Large intestine (tissue), 3 donors: ENCODE measurements around the gene CD300LF. TPM values are rescaled to one million over a fixed set of nuclear protein-coding genes. Genes with fewer than 3 reads are reported as not detected.

ENCODE experiments used
- DNase-seq, 2 donors: peaks; one replicate each; pipeline versions ENCODE4 v3.0.0 to v3.0.0-alpha.2; 2013
- H3K27ac ChIP-seq: one replicate; pipeline ENCODE4 v1.5.1; 2013; ENCODE audit warnings: low read length
- H3K27me3 ChIP-seq: 2 replicates; pipeline ENCODE4 v1.6.1; 2013; ENCODE audit warnings: low read length; ENCODE audit not compliant: control insufficient read depth, insufficient read depth
- H3K36me3 ChIP-seq: 2 replicates; pipeline ENCODE4 v1.6.1; 2013; ENCODE audit warnings: low read length; ENCODE audit not compliant: control insufficient read depth, insufficient read depth
- H3K4me1 ChIP-seq: one replicate; pipeline ENCODE4 v1.6.1; 2013; ENCODE audit warnings: low read length; ENCODE audit not compliant: control insufficient read depth, insufficient read depth
- H3K4me3 ChIP-seq: one replicate; pipeline ENCODE4 v1.5.1; 2013; ENCODE audit warnings: low read length
- H3K9me3 ChIP-seq: one replicate; pipeline ENCODE4 v1.6.1; 2013; ENCODE audit warnings: mild to moderate bottlenecking, low read depth, low read length, moderate library complexity; ENCODE audit not compliant: control insufficient read depth
- WGBS: methylation state at CpG from one replicate; pipeline ENCODE4 v1.1.5; 2013; ENCODE audit warnings: low lambda C conversion rate; ENCODE audit not compliant: insufficient coverage; 5-methylcytosine and 5-hydroxymethylcytosine counted together
- polyA plus RNA-seq: library from polyadenylated mRNA; unstranded; fragments of 120-200 nt; gene quantifications from one replicate; pipeline ENCODE4 v1.2.1, GENCODE V29; 2013

The CD300LF gene
- polyA plus RNA-seq, 1 donor = 2.2 TPM

- no peaks in the 10 kb centered on the region for H3K36me3 ChIP-seq
- no peaks in the 10 kb centered on the region for H3K4me1 ChIP-seq
- no peaks in the 10 kb centered on the region for H3K9me3 ChIP-seq
- no CpG with 5 or more reads among the region's 12 CpGs for WGBS
- H3K4me3 ChIP-seq = no peak overlapping the region
- no peak overlapping the region for H3K27ac ChIP-seq
- no peak for DNase-seq
- peaks cover 2% of the 10 kb centered on the region for H3K27me3 ChIP-seq
Measured at GRCh38 chr17:74713171-74713755, 540 bp upstream of the CD300LF start.

- WGBS = 63% methylated on average over 1 of the region's 7 CpGs
- no peak for DNase-seq
- Histone ChIP-seq H3K4me3 (peak overlapping the region; percentile 25), H3K36me3 (no peaks in the 10 kb centered on the region), H3K4me1 (no peaks in the 10 kb centered on the region), H3K9me3 (no peaks in the 10 kb centered on the region), H3K27ac (no peak overlapping the region), H3K27me3 (peaks cover 2% of the 10 kb centered on the region)
Measured at GRCh38 chr17:74712301-74712700, 422 bp downstream of the CD300LF start.

GRCh38 chr17:74711058-74711824, 1.5 kb downstream of the CD300LF start:
- H3K9me3 ChIP-seq = no peaks in the 10 kb centered on the region
- H3K27ac ChIP-seq = no peak overlapping the region
- H3K36me3 ChIP-seq = no peaks in the 10 kb centered on the region
- DNase-seq = no peak
- H3K4me3 ChIP-seq = no peak overlapping the region
- peaks cover 5% of the 10 kb centered on the region for H3K27me3 ChIP-seq
- whole genome bisulfite sequencing = 77% methylated on average over 5 of the region's 12 CpGs
- no peaks in the 10 kb centered on the region for H3K4me1 ChIP-seq

GRCh38 chr17:74704544-74704943, 8.2 kb downstream of the CD300LF start:
- WGBS = no CpG with 5 or more reads among the region's 8 CpGs
- no peak overlapping the region for H3K27ac ChIP-seq

GRCh38 chr17:74703311-74703710, 9.4 kb downstream of the CD300LF start:
- Histone ChIP-seq H3K27ac (no peak overlapping the region), H3K9me3 (no peaks in the 10 kb centered on the region), H3K36me3 (no peaks in the 10 kb centered on the region), H3K4me3 (no peak overlapping the region), H3K4me1 (no peaks in the 10 kb centered on the region), H3K27me3 (peaks cover 9% of the 10 kb centered on the region)
- WGBS = no CpG with 5 or more reads among the region's 2 CpGs
- DNase-seq = no peak

More at GRCh38 chr17:74704544-74704943, 8.2 kb downstream of the CD300LF start:
- Histone ChIP-seq H3K4me3 (no peak overlapping the region), H3K4me1 (no peaks in the 10 kb centered on the region), H3K36me3 (no peaks in the 10 kb centered on the region), H3K27me3 (peaks cover 9% of the 10 kb centered on the region), H3K9me3 (no peaks in the 10 kb centered on the region)
- no peak for DNase-seq

GRCh38 chr17:74702116-74702871, 10.4 kb downstream of the CD300LF start:
- no CpG with 5 or more reads among the region's 9 CpGs for WGBS
- no peak for DNase-seq

GRCh38 chr17:74699236-74699635, 13.5 kb downstream of the CD300LF start:
- H3K27me3 ChIP-seq = peaks cover 7% of the 10 kb centered on the region
- H3K36me3 ChIP-seq = no peaks in the 10 kb centered on the region
- H3K4me1 ChIP-seq = no peaks in the 10 kb centered on the region
- WGBS = no CpG with 5 or more reads among the region's 9 CpGs
- no peak overlapping the region for H3K27ac ChIP-seq
- H3K9me3 ChIP-seq = no peaks in the 10 kb centered on the region
- no peak for DNase-seq
- H3K4me3 ChIP-seq = no peak overlapping the region

More at GRCh38 chr17:74702116-74702871, 10.4 kb downstream of the CD300LF start:
- Histone ChIP-seq H3K27ac (no peak overlapping the region), H3K4me1 (no peaks in the 10 kb centered on the region), H3K4me3 (no peak overlapping the region), H3K36me3 (no peaks in the 10 kb centered on the region), H3K27me3 (peaks cover 9% of the 10 kb centered on the region), H3K9me3 (no peaks in the 10 kb centered on the region)

GRCh38 chr17:74698069-74698468, 14.7 kb downstream of the CD300LF start:
- no CpG with 5 or more reads among the region's 7 CpGs for WGBS
- H3K27ac ChIP-seq = no peak overlapping the region
- H3K9me3 ChIP-seq = no peaks in the 10 kb centered on the region
- H3K4me3 ChIP-seq = no peak overlapping the region
- no peaks in the 10 kb centered on the region for H3K36me3 ChIP-seq
- no peak for DNase-seq
- H3K27me3 ChIP-seq = peaks cover 3% of the 10 kb centered on the region
- no peaks in the 10 kb centered on the region for H3K4me1 ChIP-seq

- Histone ChIP-seq H3K27me3 (peaks cover 3% of the 10 kb centered on the region), H3K36me3 (no peaks in the 10 kb centered on the region), H3K4me1 (no peaks in the 10 kb centered on the region)
Measured at GRCh38 chr17:74697515-74697914, 15.2 kb downstream of the CD300LF start.

GRCh38 chr17:74695629-74696028, 17.1 kb downstream of the CD300LF start:
- WGBS = no CpG with 5 or more reads among the region's 11 CpGs

More at GRCh38 chr17:74697515-74697914, 15.2 kb downstream of the CD300LF start:
- no peak overlapping the region for H3K27ac ChIP-seq
- no peak for DNase-seq
- no peaks in the 10 kb centered on the region for H3K9me3 ChIP-seq
- no CpG with 5 or more reads among the region's 2 CpGs for WGBS
- no peak overlapping the region for H3K4me3 ChIP-seq

More at GRCh38 chr17:74695629-74696028, 17.1 kb downstream of the CD300LF start:
- H3K9me3 ChIP-seq = no peaks in the 10 kb centered on the region
- no peaks in the 10 kb centered on the region for H3K36me3 ChIP-seq
- no peaks in the 10 kb centered on the region for H3K4me1 ChIP-seq
- no peak for DNase-seq
- no peak overlapping the region for H3K4me3 ChIP-seq
- H3K27ac ChIP-seq = no peak overlapping the region
- H3K27me3 ChIP-seq = peaks cover 3% of the 10 kb centered on the region
